GM12864 (cell line): ENCODE results near the gene FAM221B.

Source experiments
- DNase-seq: peaks from one replicate; pipeline ENCODE4 v3.0.0-alpha.2; 2011; ENCODE audit warnings: low read depth
- H3K4me3 ChIP-seq: 2 replicates; pipeline ENCODE4 v1.5.1; 2011; ENCODE audit warnings: mild to moderate bottlenecking, low read depth, low read length, control low read depth
- CTCF ChIP-seq: IDR thresholded peaks from 2 replicates; pipeline ENCODE4 v1.5.1; 2011; ENCODE audit warnings: low read depth, mild to moderate bottlenecking, moderate library complexity, low read length, control low read depth, inconsistent platforms; ENCODE audit errors: missing control alignments

FAM221B gene

GRCh38 chr9:35781066-35781465 is 47.5 kb downstream of the FAM221B start:
- DNase-seq = no peak
- no peak overlapping the region for H3K4me3 ChIP-seq
- no peak for TF ChIP-seq CTCF

GRCh38 chr9:35778496-35778895 is 50.0 kb downstream of the FAM221B start:
- TF ChIP-seq CTCF = no peak
- no peak for DNase-seq
- no peak overlapping the region for H3K4me3 ChIP-seq

- TF ChIP-seq CTCF = no peak
- DNase-seq = no peak
- H3K4me3 ChIP-seq = no peak overlapping the region
These were observed 52.5 kb downstream of the FAM221B start for GRCh38 chr9:35776018-35776417.

- no peak overlapping the region for H3K4me3 ChIP-seq
- no peak for TF ChIP-seq CTCF
- no peak for DNase-seq
These were observed 53.5 kb downstream of the FAM221B start for GRCh38 chr9:35774907-35775635.

- no peak for TF ChIP-seq CTCF
- H3K4me3 ChIP-seq = no peak overlapping the region
- DNase-seq = no peak
These were observed 56.6 kb downstream of the FAM221B start for GRCh38 chr9:35771943-35772342.

GRCh38 chr9:35771534-35771933 is 57.0 kb downstream of the FAM221B start:
- no peak for DNase-seq
- TF ChIP-seq CTCF = no peak
- H3K4me3 ChIP-seq = no peak overlapping the region

GRCh38 chr9:35771075-35771433 is 57.5 kb downstream of the FAM221B start:
- no peak for TF ChIP-seq CTCF
- no peak for DNase-seq

More at GRCh38 chr9:35771075-35771433, 57.5 kb downstream of the FAM221B start:
- H3K4me3 ChIP-seq = no peak overlapping the region
